Mammary epithelial cell (primary cell): ENCODE data around the gene LRCOL1.

Source experiments
- EZH2 ChIP-seq: IDR thresholded peaks from 2 replicates; pipeline ENCODE4 v1.6.1; 2012; ENCODE audit warnings: low read length, inconsistent platforms, borderline replicate concordance
- TF ChIP-seq, protein P1 (sequence below), 2 donors: IDR thresholded peaks in 1 of 2; conservative IDR thresholded peaks in 1 of 2; 2 replicates each; pipeline ENCODE4 v1.5.1; 2011 to 2012; ENCODE audit warnings: inconsistent platforms in 2 of 2, low read length in 2 of 2, mild to moderate bottlenecking in 2 of 2, control low read depth in 1 of 2, low read depth in 1 of 2; ENCODE audit not compliant: insufficient read depth in 1 of 2; ENCODE audit errors: extremely low read depth in 1 of 2

DNA sequence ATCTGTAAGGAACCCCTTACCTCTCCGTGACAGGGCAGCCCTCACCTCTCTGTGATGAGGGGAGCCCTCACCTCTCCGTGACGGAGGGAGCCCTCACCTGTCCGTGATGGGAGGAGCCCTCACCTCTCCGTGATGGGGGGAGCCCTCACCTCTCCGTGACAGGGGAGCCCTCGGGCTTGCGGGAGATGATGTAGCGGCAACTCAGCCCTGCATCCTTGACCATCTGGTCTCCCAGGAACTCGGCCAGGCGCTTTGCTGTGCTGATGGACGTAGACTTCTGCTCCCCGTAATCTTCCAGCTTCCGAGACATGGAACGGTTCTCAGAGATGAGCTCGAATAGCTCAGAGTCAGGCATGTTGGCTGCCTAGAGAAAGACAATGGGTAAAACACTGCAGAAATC lies 48.8 kb upstream of the LRCOL1 start:
- TF ChIP-seq, protein P1, sequence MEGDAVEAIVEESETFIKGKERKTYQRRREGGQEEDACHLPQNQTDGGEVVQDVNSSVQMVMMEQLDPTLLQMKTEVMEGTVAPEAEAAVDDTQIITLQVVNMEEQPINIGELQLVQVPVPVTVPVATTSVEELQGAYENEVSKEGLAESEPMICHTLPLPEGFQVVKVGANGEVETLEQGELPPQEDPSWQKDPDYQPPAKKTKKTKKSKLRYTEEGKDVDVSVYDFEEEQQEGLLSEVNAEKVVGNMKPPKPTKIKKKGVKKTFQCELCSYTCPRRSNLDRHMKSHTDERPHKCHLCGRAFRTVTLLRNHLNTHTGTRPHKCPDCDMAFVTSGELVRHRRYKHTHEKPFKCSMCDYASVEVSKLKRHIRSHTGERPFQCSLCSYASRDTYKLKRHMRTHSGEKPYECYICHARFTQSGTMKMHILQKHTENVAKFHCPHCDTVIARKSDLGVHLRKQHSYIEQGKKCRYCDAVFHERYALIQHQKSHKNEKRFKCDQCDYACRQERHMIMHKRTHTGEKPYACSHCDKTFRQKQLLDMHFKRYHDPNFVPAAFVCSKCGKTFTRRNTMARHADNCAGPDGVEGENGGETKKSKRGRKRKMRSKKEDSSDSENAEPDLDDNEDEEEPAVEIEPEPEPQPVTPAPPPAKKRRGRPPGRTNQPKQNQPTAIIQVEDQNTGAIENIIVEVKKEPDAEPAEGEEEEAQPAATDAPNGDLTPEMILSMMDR (conservative IDR thresholded peaks at IDR 0.05 in 1 of 2, IDR thresholded peaks at IDR 0.05 in 1 of 2; ENCODE audit: extremely low read depth in 1 of 2, insufficient read depth in 1 of 2, low read depth in 1 of 2, low read length in 2 of 2), result no peak
- no peak for TF ChIP-seq EZH2
